ENCODE results near the gene RANBP9. TPM values are rescaled to one million over a fixed set of nuclear protein-coding genes. Genes with fewer than 3 reads are reported as not detected.

The RANBP9 gene
- total RNA-seq = 36.7 and 47.7 TPM in 2 replicates

GRCh38 chr6:13711733-13712598, at the start of gene RANBP9:
TSS of gene RANBP9 (minus strand) at chr6:13711835. CDS start at chr6:13711505, 330 bp downstream.

DNA sequence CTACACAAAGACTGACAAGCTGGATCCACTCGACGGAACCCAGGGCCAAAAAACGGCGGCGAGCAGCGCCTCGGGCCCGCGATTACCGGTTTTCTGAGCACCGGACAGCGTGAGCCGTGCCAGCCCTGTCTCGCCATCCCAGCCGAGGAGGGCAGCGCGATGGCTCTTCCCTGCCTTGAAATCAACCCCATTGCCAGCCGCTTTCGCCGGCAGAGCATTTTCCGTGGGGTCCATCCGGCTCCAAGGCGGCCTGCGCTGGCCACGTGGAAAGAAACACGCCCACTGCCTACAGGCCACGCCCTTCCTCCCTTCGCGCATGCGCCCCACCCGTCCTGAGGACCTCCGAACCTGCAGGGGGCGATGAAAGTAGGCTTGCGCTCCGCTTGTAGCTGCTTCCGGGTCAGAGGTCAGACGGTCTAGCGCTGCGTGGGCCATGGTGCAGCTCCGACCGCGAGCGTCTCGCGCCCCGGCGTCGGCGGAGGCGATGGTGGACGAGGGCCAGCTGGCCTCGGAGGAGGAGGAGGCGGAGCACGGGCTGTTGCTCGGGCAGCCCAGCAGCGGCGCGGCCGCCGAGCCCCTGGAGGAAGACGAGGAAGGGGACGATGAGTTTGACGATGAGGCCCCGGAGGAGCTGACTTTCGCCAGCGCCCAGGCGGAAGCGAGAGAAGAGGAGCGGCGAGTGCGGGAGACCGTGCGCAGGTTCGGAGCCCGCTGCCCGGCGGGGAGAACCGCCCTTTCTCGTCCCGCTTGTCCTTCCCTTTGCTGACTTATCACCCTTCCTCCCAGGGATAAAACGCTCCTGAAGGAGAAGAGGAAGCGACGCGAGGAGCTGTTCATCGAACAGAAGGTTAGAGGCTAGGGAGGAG, 96.5 kb downstream of the RANBP9 start, which contains the start of gene NOL7:
Gene NOL7, plus strand, starts transcription at position 410 of the 866 bp plus-strand sequence. Its CDS starts 24 bp downstream, at position 434.

GRCh38 chr6:13574571-13575376, 136.9 kb downstream of the RANBP9 start, which contains the start of gene SIRT5:
TSS of gene SIRT5 (plus strand) at chr6:13574601. CDS start at chr6:13584111, 9,510 bp downstream.

Other genes with a start within 250 kb of the RANBP9 start
- gene GFOD1, start 224.2 kb downstream of the RANBP9 start, total RNA-seq = 1.6 and 2.9 TPM in 2 replicates
- 4.9 and 5.6 TPM in 2 replicates for gene SIRT5, start 137.2 kb downstream of the RANBP9 start, total RNA-seq
- 54.4 and 60.1 TPM in 2 replicates for gene NOL7, start 96.5 kb downstream of the RANBP9 start, total RNA-seq
- 11.5 and 16.7 TPM in 2 replicates for gene MCUR1, start 102.7 kb upstream of the RANBP9 start, total RNA-seq
- gene RNF182, start 213.1 kb upstream of the RANBP9 start, total RNA-seq = 0.06 and 0.40 TPM in 2 replicates